Activated CD4-positive, alpha-beta memory T cell treated with anti-CD3 and anti-CD28 coated beads, Interleukin-2, amount 10 ng/mL, durations not matched to agents 7 days and 5 days (primary cell): ENCODE measurements around the gene TRIB2. TPM values are rescaled to one million over a fixed set of nuclear protein-coding genes. Genes with fewer than 3 reads are reported as not detected.

Experiments
- CTCF ChIA-PET: fragments of 350-600 bp; sonication (Branson Sonifier 250); formaldehyde crosslinking; loops from one replicate; lab custom pipeline; 2021; ENCODE audit warnings: antibody characterized with exemption, inconsistent platforms; lab: Charles Lee
- POLR2A ChIA-PET: fragments of 350-600 bp; sonication (Branson Sonifier 250); formaldehyde crosslinking; loops from one replicate; lab custom pipeline; 2021; ENCODE audit warnings: antibody characterized with exemption; lab: Charles Lee
- DNase-seq: peaks from one replicate; pipeline ENCODE4 v3.0.0-alpha.2; 2020
- H3K27ac Mint-ChIP-seq: one replicate; pipeline ENCODE4 v1.8.0; 2021; ENCODE audit warnings: mild to moderate bottlenecking, mixed read lengths
- H3K27me3 Mint-ChIP-seq: one replicate; pipeline ENCODE4 v1.8.0; 2021; ENCODE audit warnings: mixed read lengths
- H3K36me3 Mint-ChIP-seq: one replicate; pipeline ENCODE4 v1.8.0; 2021; ENCODE audit warnings: low read depth, mixed read lengths
- H3K4me1 Mint-ChIP-seq: one replicate; pipeline ENCODE4 v1.8.0; 2021; ENCODE audit warnings: mixed read lengths
- H3K4me3 Mint-ChIP-seq: one replicate; pipeline ENCODE4 v1.8.0; 2021; ENCODE audit warnings: mild to moderate bottlenecking, mixed read lengths
- H3K9me3 Mint-ChIP-seq: one replicate; pipeline ENCODE4 v1.8.0; 2021; ENCODE audit warnings: mixed read lengths
- total RNA-seq, 2 experiments: library from RNA; stranded (reverse); gene quantifications; one replicate each; pipeline ENCODE4 v1.2.3, GENCODE V29; 2021

Gene TRIB2
- total RNA-seq, 2 experiments from 2014 or later = 62.8 to 68.3 TPM

- CTCF ChIA-PET = no interaction called here
Measured at GRCh38 chr2:12684471-12684936, 32.2 kb upstream of the TRIB2 start.

GRCh38 chr2:12685145-12685544, 31.6 kb upstream of the TRIB2 start:
- Mint-ChIP-seq H3K27me3 (peaks cover 21% of the 10 kb centered on the region), H3K4me1 (no peaks in the 10 kb centered on the region), H3K36me3 (no peaks in the 10 kb centered on the region), H3K27ac (no peak overlapping the region), H3K4me3 (no peak overlapping the region), H3K9me3 (peaks cover 4% of the 10 kb centered on the region)
- ChIA-PET POLR2A (no interaction called here), CTCF (no interaction called here)
- no peak for DNase-seq

More at GRCh38 chr2:12684471-12684936, 32.2 kb upstream of the TRIB2 start:
- Mint-ChIP-seq H3K36me3 (no peaks in the 10 kb centered on the region), H3K9me3 (peaks cover 7% of the 10 kb centered on the region), H3K4me3 (no peak overlapping the region), H3K27ac (no peak overlapping the region), H3K27me3 (peaks cover 19% of the 10 kb centered on the region), H3K4me1 (no peaks in the 10 kb centered on the region)
- POLR2A ChIA-PET = interaction anchor here (0.6 kb wide), 1 partner anchor 33 kb away, joined by 3 read pairs; no protein-coding TSS in a partner anchor
- DNase-seq = no peak

GRCh38 chr2:12685956-12686355, 30.8 kb upstream of the TRIB2 start:
- POLR2A ChIA-PET = no interaction called here
- H3K4me1 Mint-ChIP-seq = no peaks in the 10 kb centered on the region

GRCh38 chr2:12686708-12687283, 29.9 kb upstream of the TRIB2 start:
- DNase-seq = no peak
- H3K9me3 Mint-ChIP-seq = peaks cover 4% of the 10 kb centered on the region
- H3K4me1 Mint-ChIP-seq = no peaks in the 10 kb centered on the region
- peaks cover 17% of the 10 kb centered on the region for H3K27me3 Mint-ChIP-seq
- no peak overlapping the region for H3K4me3 Mint-ChIP-seq
- ChIA-PET CTCF (no interaction called here), POLR2A (no interaction called here)
- no peaks in the 10 kb centered on the region for H3K36me3 Mint-ChIP-seq
- H3K27ac Mint-ChIP-seq = no peak overlapping the region

More at GRCh38 chr2:12685956-12686355, 30.8 kb upstream of the TRIB2 start:
- no peaks in the 10 kb centered on the region for H3K36me3 Mint-ChIP-seq
- H3K4me3 Mint-ChIP-seq = no peak overlapping the region
- no peak for DNase-seq
- H3K9me3 Mint-ChIP-seq = peaks cover 8% of the 10 kb centered on the region
- CTCF ChIA-PET = no interaction called here
- H3K27ac Mint-ChIP-seq = no peak overlapping the region
- H3K27me3 Mint-ChIP-seq = peaks cover 21% of the 10 kb centered on the region

- Mint-ChIP-seq H3K27me3 (peaks cover 13% of the 10 kb centered on the region), H3K27ac (no peak overlapping the region), H3K4me1 (no peaks in the 10 kb centered on the region), H3K36me3 (no peaks in the 10 kb centered on the region), H3K9me3 (peaks cover 8% of the 10 kb centered on the region), H3K4me3 (no peak overlapping the region)
- ChIA-PET POLR2A (no interaction called here), CTCF (no interaction called here)
- no peak for DNase-seq
Measured at GRCh38 chr2:12688091-12688490, 28.6 kb upstream of the TRIB2 start.

GRCh38 chr2:12688893-12689292, 27.8 kb upstream of the TRIB2 start:
- H3K4me1 Mint-ChIP-seq = no peaks in the 10 kb centered on the region
- peaks cover 9% of the 10 kb centered on the region for H3K27me3 Mint-ChIP-seq
- no peak overlapping the region for H3K4me3 Mint-ChIP-seq
- no peak overlapping the region for H3K27ac Mint-ChIP-seq
- H3K9me3 Mint-ChIP-seq = peaks cover 15% of the 10 kb centered on the region
- no peak for DNase-seq
- ChIA-PET CTCF (no interaction called here), POLR2A (no interaction called here)
- no peaks in the 10 kb centered on the region for H3K36me3 Mint-ChIP-seq

- Mint-ChIP-seq H3K36me3 (no peaks in the 10 kb centered on the region), H3K4me3 (no peak overlapping the region)
- DNase-seq = no peak
Measured at GRCh38 chr2:12693509-12693908, 23.2 kb upstream of the TRIB2 start.

GRCh38 chr2:12694990-12695774, 21.6 kb upstream of the TRIB2 start:
- Mint-ChIP-seq H3K27ac (no peak overlapping the region), H3K36me3 (no peaks in the 10 kb centered on the region), H3K27me3 (peaks cover 10% of the 10 kb centered on the region), H3K4me1 (no peaks in the 10 kb centered on the region), H3K9me3 (peaks cover 15% of the 10 kb centered on the region), H3K4me3 (no peak overlapping the region)
- ChIA-PET POLR2A (no interaction called here), CTCF (no interaction called here)
- DNase-seq = no peak

More at GRCh38 chr2:12693509-12693908, 23.2 kb upstream of the TRIB2 start:
- Mint-ChIP-seq H3K27me3 (peaks cover 2% of the 10 kb centered on the region), H3K9me3 (peaks cover 15% of the 10 kb centered on the region), H3K4me1 (no peaks in the 10 kb centered on the region), H3K27ac (no peak overlapping the region)
- CTCF ChIA-PET = interaction anchor here (0.8 to 1.5 kb wide), 3 partner anchors 11 to 24 kb away, joined by 3 to 4 read pairs (median 3); partner anchors contain the start of gene TRIB2
- POLR2A ChIA-PET = interaction anchor here (0.8 kb wide), 1 partner anchor 9 kb away, joined by 3 read pairs; no protein-coding TSS in a partner anchor

- H3K9me3 Mint-ChIP-seq = peaks cover 6% of the 10 kb centered on the region
- no peak overlapping the region for H3K4me3 Mint-ChIP-seq
- H3K27me3 Mint-ChIP-seq = peaks cover 14% of the 10 kb centered on the region
- CTCF ChIA-PET = interaction anchor here (1.4 kb wide), 1 partner anchor 19 kb away, joined by 4 read pairs; the partner anchor contains the start of gene TRIB2
- no peaks in the 10 kb centered on the region for H3K36me3 Mint-ChIP-seq
- peaks cover 12% of the 10 kb centered on the region for H3K4me1 Mint-ChIP-seq
- H3K27ac Mint-ChIP-seq = no peak overlapping the region
- no peak for DNase-seq
- POLR2A ChIA-PET = no interaction called here
Measured at GRCh38 chr2:12697617-12698016, 19.1 kb upstream of the TRIB2 start.

- H3K27me3 Mint-ChIP-seq = peaks cover 14% of the 10 kb centered on the region
- CTCF ChIA-PET = interaction anchor here (1.4 to 2.2 kb wide), 2 partner anchors 15 to 306 kb away, joined by 3 to 11 read pairs; partner anchors contain the start of gene TRIB2
- peaks cover 24% of the 10 kb centered on the region for H3K4me1 Mint-ChIP-seq
- H3K4me3 Mint-ChIP-seq = no peak overlapping the region
- peaks cover 6% of the 10 kb centered on the region for H3K36me3 Mint-ChIP-seq
- no peak for DNase-seq
- POLR2A ChIA-PET = no interaction called here
- peaks cover 11% of the 10 kb centered on the region for H3K9me3 Mint-ChIP-seq
- no peak overlapping the region for H3K27ac Mint-ChIP-seq
Measured at GRCh38 chr2:12700989-12701388, 15.7 kb upstream of the TRIB2 start.

GRCh38 chr2:12701786-12702167, 15.0 kb upstream of the TRIB2 start:
- Mint-ChIP-seq H3K9me3 (peaks cover 11% of the 10 kb centered on the region), H3K36me3 (peaks cover 6% of the 10 kb centered on the region), H3K27me3 (peaks cover 14% of the 10 kb centered on the region), H3K4me1 (peaks cover 24% of the 10 kb centered on the region), H3K27ac (no peak overlapping the region), H3K4me3 (no peak overlapping the region)
- CTCF ChIA-PET = interaction anchor here (0.6 to 2.2 kb wide), 4 partner anchors 14 to 306 kb away, joined by 3 to 11 read pairs (median 3); partner anchors contain the start of gene TRIB2
- DNase-seq = no peak
- POLR2A ChIA-PET = interaction anchor here (0.7 to 1.1 kb wide), 2 partner anchors 8 to 15 kb away, joined by 3 to 4 read pairs; partner anchors contain the start of gene TRIB2

GRCh38 chr2:12702168-12703121, 14.3 kb upstream of the TRIB2 start:
- no peak for DNase-seq
- Mint-ChIP-seq H3K4me3 (no peak overlapping the region), H3K27me3 (peaks cover 14% of the 10 kb centered on the region), H3K36me3 (peaks cover 6% of the 10 kb centered on the region), H3K4me1 (peaks cover 24% of the 10 kb centered on the region), H3K9me3 (peaks cover 11% of the 10 kb centered on the region), H3K27ac (no peak overlapping the region)
- CTCF ChIA-PET = interaction anchor here (0.6 to 2.2 kb wide), 4 partner anchors 14 to 305 kb away, joined by 3 to 11 read pairs (median 3); partner anchors contain the start of gene TRIB2
- POLR2A ChIA-PET = interaction anchor here (0.7 to 1.1 kb wide), 2 partner anchors 9 to 14 kb away, joined by 3 to 4 read pairs; partner anchors contain the start of gene TRIB2
